Endothelial cell of umbilical vein (primary cell): ENCODE data around the gene ATP5IF1. TPM values are rescaled to one million over a fixed set of nuclear protein-coding genes. Genes with fewer than 3 reads are reported as not detected.

ENCODE experiments used
- BruUV-seq: library from RNA; stranded (reverse); fragments of 400-500 nt; replicated peaks from 2 replicates; lab custom pipeline; 2021; lab: Mats Ljungman, UMichigan
- CTCF ChIA-PET: fragments of 300-600, 350-600 bp; sonication (Branson Sonifier 250); formaldehyde crosslinking; loops from one replicate; lab custom pipeline; 2021; ENCODE audit warnings: antibody characterized with exemption, inconsistent platforms; lab: Charles Lee
- POLR2A ChIA-PET: fragments of 300-600, 350-600 bp; sonication (Branson Sonifier 250); formaldehyde crosslinking; loops from one replicate; lab custom pipeline; 2021; ENCODE audit warnings: antibody characterized with exemption, inconsistent platforms; lab: Charles Lee
- DNase-seq: peaks from one replicate; pipeline ENCODE4 v3.0.0-alpha.2; 2011; ENCODE audit warnings: low read depth, low spot score
- FAIRE-seq: peaks from 2 replicates; lab custom pipeline; 2011; peaks lifted over from hg19 to GRCh38; lab: Jason Lieb, UNC
- H2AFZ ChIP-seq: 2 replicates; pipeline ENCODE4 v1.6.0; 2012; ENCODE audit warnings: low read depth, low read length, control low read depth, inconsistent platforms
- H3K27ac ChIP-seq: 2 replicates; pipeline ENCODE4 v1.5.1; 2011; ENCODE audit warnings: low read depth, mild to moderate bottlenecking, control low read depth, low read length, moderate library complexity; ENCODE audit not compliant: insufficient read depth
- H3K27me3 ChIP-seq, 2 experiments: 2 replicates each; pipeline versions ENCODE4 v1.6.0 to v1.6.1; 2011; ENCODE audit warnings: low read length in 2 of 2, mixed read lengths in 1 of 2; ENCODE audit not compliant: control insufficient read depth in 2 of 2, insufficient read depth in 2 of 2
- H3K36me3 ChIP-seq, 2 experiments: 2 replicates in 1 of 2; 3 replicates in 1 of 2; pipeline ENCODE4 v1.5.1; 2011; ENCODE audit warnings: low read length in 2 of 2, mild to moderate bottlenecking in 1 of 2, moderate library complexity in 1 of 2; ENCODE audit not compliant: control insufficient read depth in 2 of 2, insufficient read depth in 2 of 2; ENCODE audit errors: extremely low read depth in 1 of 2
- H3K4me1 ChIP-seq: 3 replicates; pipeline ENCODE4 v1.5.1; 2011; ENCODE audit warnings: mild to moderate bottlenecking, low read length; ENCODE audit not compliant: control insufficient read depth, insufficient read depth; ENCODE audit errors: extremely low read depth
- H3K4me2 ChIP-seq: 2 replicates; pipeline ENCODE4 v1.6.1; 2011; ENCODE audit warnings: low read length, control low read depth, mixed read lengths; ENCODE audit not compliant: insufficient read depth
- H3K4me3 ChIP-seq, 3 experiments: fragments of 200-600 bp in 1 of 3; sonication (generic), shearing (Covaris generic) in 1 of 3; replicated peaks in 1 of 3; 2 replicates each; pipeline ENCODE4 v1.5.1; 2011 to 2016; ENCODE audit warnings: control low read depth in 3 of 3, low read length in 3 of 3, mild to moderate bottlenecking in 2 of 3, inconsistent platforms in 1 of 3, low read depth in 1 of 3, moderate library complexity in 1 of 3; ENCODE audit not compliant: insufficient read depth in 1 of 3
- H3K79me2 ChIP-seq: 2 replicates; pipeline ENCODE4 v1.6.0; 2012; ENCODE audit warnings: low read length, inconsistent platforms; ENCODE audit not compliant: control insufficient read depth, insufficient read depth
- H3K9ac ChIP-seq: replicated peaks from 2 replicates; pipeline ENCODE3; 2011; ENCODE audit warnings: low read length, control low read depth; ENCODE audit not compliant: insufficient read depth; ENCODE audit errors: extremely low read depth
- H3K9me1 ChIP-seq: replicated peaks from 3 replicates; pipeline ENCODE4 v1.6.0; 2011; ENCODE audit warnings: mild to moderate bottlenecking, low read length; ENCODE audit not compliant: control insufficient read depth, insufficient read depth; ENCODE audit errors: extremely low read depth
- H3K9me3 ChIP-seq: replicated peaks from 2 replicates; pipeline ENCODE4 v1.5.1; 2012; ENCODE audit warnings: low read length, inconsistent platforms; ENCODE audit not compliant: control insufficient read depth, insufficient read depth
- H4K20me1 ChIP-seq: replicated peaks from 2 replicates; pipeline ENCODE3; 2011; ENCODE audit warnings: mild to moderate bottlenecking, low read length; ENCODE audit not compliant: control insufficient read depth, insufficient read depth; ENCODE audit errors: extremely low read depth
- EZH2 ChIP-seq: IDR thresholded peaks from 2 replicates; pipeline ENCODE4 v1.6.1; 2012; ENCODE audit warnings: borderline replicate concordance, low read depth, mild to moderate bottlenecking, moderate library complexity, low read length, inconsistent platforms; ENCODE audit not compliant: severe bottlenecking
- FOS ChIP-seq: IDR thresholded peaks from 2 replicates; pipeline ENCODE4 v1.6.1; 2011; ENCODE audit warnings: mild to moderate bottlenecking, low read length, moderate library complexity, borderline replicate concordance; ENCODE audit not compliant: insufficient read depth
- GATA2 ChIP-seq: IDR thresholded peaks from 2 replicates; pipeline ENCODE4 v1.7.0; 2011; ENCODE audit warnings: low read depth, mild to moderate bottlenecking, moderate library complexity, mixed read lengths, low read length; ENCODE audit not compliant: insufficient read length, insufficient read depth
- MYC ChIP-seq: IDR thresholded peaks from one replicate; pipeline ENCODE4 v1.6.1; 2011; ENCODE audit warnings: mild to moderate bottlenecking, low read depth, low read length
- POLR2A ChIP-seq: IDR thresholded peaks from 2 replicates; pipeline ENCODE4 v1.6.1; 2012; ENCODE audit warnings: low read depth, mild to moderate bottlenecking, control low read depth, low read length
- POLR2AphosphoS5 ChIP-seq: IDR thresholded peaks from 2 replicates; pipeline ENCODE4 v1.6.1; 2012; ENCODE audit warnings: low read depth, mild to moderate bottlenecking, control low read depth, low read length, moderate library complexity; ENCODE audit not compliant: insufficient read depth
- dilution Hi-C: fragments of 300-500 bp; cut with MboI; formaldehyde crosslinking; loops from one replicate; pipeline ENCODE4 v1.15.0; 2019; ENCODE audit warnings: low sequenced_read_pairs; ENCODE audit not compliant: extremely low pct_ligation_motif_present
- intact Hi-C: fragments of 100-400 bp; cut with micrococcal nuclease; formaldehyde crosslinking; loops from one replicate; pipeline ENCODE4 v1.10.0; 2022
- polyA plus RNA-seq, 4 experiments: library from polyadenylated mRNA; depleted of rRNA in 3 of 4; stranded (reverse) in 3 of 4; unstranded in 1 of 4; fragments of >200 nt; gene quantifications; 2 replicates each; pipeline versions ENCODE4 v1.2.1 to v1.2.3, GENCODE V29; 2011 to 2012; ENCODE audit warnings: missing spikeins in 1 of 4
- total RNA-seq: library from RNA; stranded (reverse); gene quantifications from 2 replicates; pipeline ENCODE4 v1.2.3, GENCODE V29; 2021
- TF ChIP-seq, protein P1 (sequence below): IDR thresholded peaks from 2 replicates; pipeline ENCODE4 v1.6.1; 2011; ENCODE audit not compliant: insufficient read depth, insufficient read length
- TF ChIP-seq, protein P2 (sequence below), 2 donors: IDR thresholded peaks; 1 replicate in 1 of 2; 2 replicates in 1 of 2; pipeline ENCODE4 v1.5.1; 2011; ENCODE audit warnings: low read length in 2 of 2, mild to moderate bottlenecking in 2 of 2, moderate library complexity in 2 of 2, control low read depth in 1 of 2, inconsistent platforms in 1 of 2, low read depth in 1 of 2; ENCODE audit not compliant: insufficient read depth in 1 of 2; ENCODE audit errors: extremely low read depth in 1 of 2

ATP5IF1 gene
- total and polyA plus RNA-seq, 2 donors (not counting 3 experiments of a cell fraction or from before 2014, with no cell fraction given): 133 to 243 TPM

DNA sequence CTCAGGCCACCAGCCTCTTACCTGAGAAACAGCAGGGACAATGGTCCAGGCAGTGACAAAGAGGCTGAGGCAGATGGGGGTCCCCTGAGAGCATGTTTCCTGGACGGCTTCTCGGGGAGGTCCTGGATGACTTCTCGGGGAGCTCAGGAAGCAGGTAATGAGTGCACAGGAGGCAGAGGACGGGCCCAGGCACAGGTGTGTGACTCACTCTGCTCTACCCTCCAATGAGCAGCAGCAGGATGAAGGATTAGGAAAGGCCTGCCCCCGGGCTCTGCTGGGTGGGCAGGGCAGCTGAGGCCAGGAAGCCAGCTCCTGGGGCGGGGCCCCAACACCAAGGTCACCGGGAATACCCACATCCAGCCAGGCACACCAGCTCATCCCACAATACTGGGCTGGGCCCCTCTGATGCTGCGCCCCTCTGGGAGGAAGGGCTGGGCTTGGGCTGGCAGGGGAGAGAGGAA is 42.2 kb upstream of the ATP5IF1 start:
- intact Hi-C loops: no loop called here
- no peak for TF ChIP-seq FOS
- TF ChIP-seq, protein P1, sequence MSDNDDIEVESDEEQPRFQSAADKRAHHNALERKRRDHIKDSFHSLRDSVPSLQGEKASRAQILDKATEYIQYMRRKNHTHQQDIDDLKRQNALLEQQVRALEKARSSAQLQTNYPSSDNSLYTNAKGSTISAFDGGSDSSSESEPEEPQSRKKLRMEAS: no peak
- TF ChIP-seq POLR2A: no peak
- TF ChIP-seq MYC: no peak
- no peak for TF ChIP-seq POLR2AphosphoS5
- TF ChIP-seq, protein P2, sequence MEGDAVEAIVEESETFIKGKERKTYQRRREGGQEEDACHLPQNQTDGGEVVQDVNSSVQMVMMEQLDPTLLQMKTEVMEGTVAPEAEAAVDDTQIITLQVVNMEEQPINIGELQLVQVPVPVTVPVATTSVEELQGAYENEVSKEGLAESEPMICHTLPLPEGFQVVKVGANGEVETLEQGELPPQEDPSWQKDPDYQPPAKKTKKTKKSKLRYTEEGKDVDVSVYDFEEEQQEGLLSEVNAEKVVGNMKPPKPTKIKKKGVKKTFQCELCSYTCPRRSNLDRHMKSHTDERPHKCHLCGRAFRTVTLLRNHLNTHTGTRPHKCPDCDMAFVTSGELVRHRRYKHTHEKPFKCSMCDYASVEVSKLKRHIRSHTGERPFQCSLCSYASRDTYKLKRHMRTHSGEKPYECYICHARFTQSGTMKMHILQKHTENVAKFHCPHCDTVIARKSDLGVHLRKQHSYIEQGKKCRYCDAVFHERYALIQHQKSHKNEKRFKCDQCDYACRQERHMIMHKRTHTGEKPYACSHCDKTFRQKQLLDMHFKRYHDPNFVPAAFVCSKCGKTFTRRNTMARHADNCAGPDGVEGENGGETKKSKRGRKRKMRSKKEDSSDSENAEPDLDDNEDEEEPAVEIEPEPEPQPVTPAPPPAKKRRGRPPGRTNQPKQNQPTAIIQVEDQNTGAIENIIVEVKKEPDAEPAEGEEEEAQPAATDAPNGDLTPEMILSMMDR (IDR thresholded peaks at IDR 0.05; ENCODE audit: extremely low read depth in 1 of 2, insufficient read depth in 1 of 2, low read depth in 1 of 2, low read length in 2 of 2): no peak
- no peak for TF ChIP-seq GATA2
- no peak for TF ChIP-seq EZH2
- Histone ChIP-seq H3K4me3 (no peak overlapping the region), H3K27me3 (no peaks in the 10 kb centered on the region), H3K4me1 (peaks cover 3% of the 10 kb centered on the region), H2AFZ (no peak overlapping the region), H3K36me3 (peaks cover 0 to 2% of the 10 kb centered on the region in 2 experiments), H3K9ac (no peak overlapping the region), H3K9me3 (no peaks in the 10 kb centered on the region), H3K9me1 (no peaks in the 10 kb centered on the region), H3K27ac (no peak overlapping the region), H3K4me2 (no peak overlapping the region), H4K20me1 (no peaks in the 10 kb centered on the region), H3K79me2 (no peaks in the 10 kb centered on the region)
- ChIA-PET CTCF (interaction anchor here (1.0 to 1.2 kb wide), 2 partner anchors 42 to 102 kb away, joined by 3 read pairs; no protein-coding TSS in a partner anchor), POLR2A (no interaction called here)
- dilution Hi-C loops: no loop called here
- BruUV-seq: no TSS peak
- FAIRE-seq: no peak
- no peak for DNase-seq
